HG03571 (cell line): ENCODE measurements around the gene METTL25.

Source experiments
- ATAC-seq: cut with Tn5 transposase; IDR thresholded peaks from one replicate; pipeline ENCODE4 v1.9.1; 2021; ENCODE audit not compliant: unreplicated experiment

METTL25 gene

GRCh38 chr12:82522762-82523161, 164.4 kb downstream of the METTL25 start:
- ATAC-seq: no peak

- peak; percentile 78 for ATAC-seq
These were observed 165.7 kb downstream of the METTL25 start for GRCh38 chr12:82523996-82524395.

- no peak for ATAC-seq
These were observed 166.3 kb downstream of the METTL25 start for GRCh38 chr12:82524641-82525040.

DNA sequence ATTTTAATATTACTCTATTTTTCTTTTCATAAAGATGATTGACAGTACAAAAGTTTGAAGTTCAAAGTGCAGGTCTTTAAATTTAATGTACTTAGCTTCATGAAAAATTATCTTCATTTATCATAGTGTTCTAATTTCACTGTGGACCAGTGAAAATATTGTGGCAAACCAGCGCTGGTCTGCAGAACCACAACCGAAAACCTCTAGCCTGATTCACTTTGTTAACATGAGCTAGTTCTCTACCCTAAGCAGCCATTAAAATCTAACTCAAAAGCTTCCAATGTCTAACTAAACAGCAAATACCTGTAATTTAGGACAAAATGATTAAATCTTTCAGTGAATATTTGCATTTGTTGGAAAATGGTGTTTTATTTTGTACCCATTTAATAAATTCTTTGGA, 167.3 kb downstream of the METTL25 start:
- ATAC-seq: no peak

- ATAC-seq: peak; percentile 49
These were observed 168.9 kb downstream of the METTL25 start for GRCh38 chr12:82527165-82527780.
